Transverse colon (tissue), 4 donors: ENCODE results near the gene CPM. TPM values are rescaled to one million over a fixed set of nuclear protein-coding genes. Genes with fewer than 3 reads are reported as not detected.

Source experiments
- DNase-seq: peaks from one replicate; pipeline ENCODE4 v3.0.0-alpha.2; 2019
- H3K27ac ChIP-seq, 4 donors: fragments of 200-600 bp; sonication (generic); 2 replicates each; pipeline ENCODE4 v1.5.1; 2016 to 2018; ENCODE audit warnings: inconsistent platforms in 4 of 4
- H3K27me3 ChIP-seq: fragments of 200-600 bp; sonication (generic); 2 replicates; pipeline ENCODE4 v1.5.1; 2017; ENCODE audit warnings: inconsistent platforms
- H3K36me3 ChIP-seq, 4 donors: fragments of 200-600 bp; sonication (generic); 2 replicates each; pipeline ENCODE4 v1.5.1; 2017 to 2019; ENCODE audit warnings: inconsistent platforms in 4 of 4
- H3K4me1 ChIP-seq, 4 donors: fragments of 200-600 bp; sonication (generic); 2 replicates each; pipeline ENCODE4 v1.5.1; 2017 to 2020; ENCODE audit warnings: inconsistent platforms in 4 of 4
- H3K4me3 ChIP-seq, 4 donors: fragments of 200-600 bp; sonication (generic); 1 replicate in 1 of 4; 2 replicates in 3 of 4; pipeline versions ENCODE4 v1.5.1 to v1.6.1; 2017 to 2019; ENCODE audit warnings: inconsistent platforms in 4 of 4
- H3K9me3 ChIP-seq, 2 donors: fragments of 200-600 bp; sonication (generic); 2 replicates each; pipeline ENCODE4 v1.5.1; 2017 to 2019; ENCODE audit warnings: inconsistent platforms in 2 of 2
- CTCF ChIP-seq, 5 experiments: fragments of 200-600 bp in 3 of 5; fragments of 450-650 bp in 2 of 5; sonication (generic) in 3 of 5; IDR thresholded peaks; 1 replicate in 2 of 5; 2 replicates in 3 of 5; pipeline ENCODE4 v1.5.1; 2016 to 2017; ENCODE audit warnings: antibody characterized with exemption in 5 of 5, inconsistent platforms in 3 of 5, mild to moderate bottlenecking in 2 of 5, moderate library complexity in 1 of 5
- EP300 ChIP-seq: sonication (generic); formaldehyde crosslinking; IDR thresholded peaks from one replicate; pipeline ENCODE4 v1.6.1; 2017; ENCODE audit warnings: antibody characterized with exemption, low read depth
- POLR2A ChIP-seq: fragments of 450-650 bp; IDR thresholded peaks from one replicate; pipeline ENCODE4 v1.6.1; 2016; ENCODE audit warnings: antibody characterized with exemption, mild to moderate bottlenecking, moderate library complexity
- POLR2AphosphoS5 ChIP-seq, 3 donors: sonication (generic); formaldehyde crosslinking; IDR thresholded peaks; one replicate each; pipeline ENCODE4 v1.6.1; 2016; ENCODE audit warnings: antibody characterized with exemption in 3 of 3
- WGBS, 2 donors: methylation state at CpG; one replicate each; pipeline ENCODE4 v1.1.5; 2018; ENCODE audit warnings: low coverage in 1 of 2; 5-methylcytosine and 5-hydroxymethylcytosine counted together
- in situ Hi-C, 4 donors: fragments of 200-750 bp; cut with MboI; loops; one replicate each; pipeline versions ENCODE4 v1.15.0 to v1.15.1; 2017; ENCODE audit warnings: low sequenced_read_pairs in 3 of 4, low pct_ligation_motif_present in 1 of 4, low pct_unique_long_range_greater_than_20kb in 1 of 4
- intact Hi-C: fragments of 100-400 bp; cut with DNase I; formaldehyde crosslinking; loops from one replicate; pipeline ENCODE4 v1.15.1; 2023; ENCODE audit warnings: low total_unique reads
- total RNA-seq, 4 donors: library from RNA; depleted of rRNA; stranded (reverse); fragments of >200 nt; gene quantifications; one replicate each; pipeline ENCODE4 v1.1.0, GENCODE V29; 2016

Gene CPM
- total RNA-seq, 4 donors from 2014 or later, result 36.4 to 147 (median 107) TPM

- in situ Hi-C loops, result no loop called here
- WGBS, 2 donors, result 34 to 50% methylated on average over 7 of the region's 7 CpGs
- H3K36me3 ChIP-seq, result no peaks in the 10 kb centered on the region
- peaks cover 0 to 44% (median 20%) of the 10 kb centered on the region in 4 donors for H3K4me1 ChIP-seq
- TF ChIP-seq CTCF (IDR thresholded peaks at IDR 0.05), result no peak
- TF ChIP-seq EP300, result no peak
- no peak for TF ChIP-seq POLR2A
- no peak for TF ChIP-seq POLR2AphosphoS5 (IDR thresholded peaks at IDR 0.05)
- no peaks in the 10 kb centered on the region for H3K27me3 ChIP-seq
- peak overlapping the region in 2 of 4 donors; percentile 23 to 45 for H3K27ac ChIP-seq
- no peak overlapping the region for H3K4me3 ChIP-seq
- no peak for DNase-seq
- H3K9me3 ChIP-seq, result no peaks in the 10 kb centered on the region
- intact Hi-C loops, result no loop called here
Observed at GRCh38 chr12:68959891-68960464, 27.0 kb upstream of the CPM start.

- Histone ChIP-seq H3K27me3 (no peaks in the 10 kb centered on the region), H3K36me3 (no peaks in the 10 kb centered on the region), H3K4me3 (no peak overlapping the region), H3K4me1 (peaks cover 0 to 47% (median 20%) of the 10 kb centered on the region in 4 donors), H3K27ac (peak overlapping the region in 2 of 4 donors; percentile 23 to 45), H3K9me3 (no peaks in the 10 kb centered on the region)
- TF ChIP-seq POLR2A (no peak), POLR2AphosphoS5 (IDR thresholded peaks at IDR 0.05) (no peak), CTCF (IDR thresholded peaks at IDR 0.05) (no peak), EP300 (no peak)
- WGBS, 2 donors, result 57 to 65% methylated on average over 3 to 4 of the region's 4 CpGs
- intact Hi-C loops, result no loop called here
- DNase-seq, result no peak
- in situ Hi-C loops, result no loop called here
Observed at GRCh38 chr12:68959143-68959858, 26.3 kb upstream of the CPM start.

- Histone ChIP-seq H3K4me3 (no peak overlapping the region), H3K27me3 (no peaks in the 10 kb centered on the region), H3K9me3 (no peaks in the 10 kb centered on the region), H3K27ac (no peak overlapping the region), H3K36me3 (no peaks in the 10 kb centered on the region), H3K4me1 (peaks cover 0 to 48% (median 16%) of the 10 kb centered on the region in 4 donors)
- no peak for DNase-seq
- in situ Hi-C loops (no loop called here), intact Hi-C loops (no loop called here)
- 61 to 71% methylated on average over 1 to 3 of the region's 3 CpGs for WGBS, 2 donors
- TF ChIP-seq POLR2A (no peak), EP300 (no peak), POLR2AphosphoS5 (IDR thresholded peaks at IDR 0.05) (no peak), CTCF (IDR thresholded peaks at IDR 0.05) (no peak)
Observed at GRCh38 chr12:68958322-68958721, 25.4 kb upstream of the CPM start.

- in situ Hi-C loops (no loop called here), intact Hi-C loops (no loop called here)
Observed at GRCh38 chr12:68957273-68957672, 24.3 kb upstream of the CPM start.

More at GRCh38 chr12:68957273-68957672, 24.3 kb upstream of the CPM start:
- Histone ChIP-seq H3K27me3 (no peaks in the 10 kb centered on the region), H3K27ac (no peak overlapping the region), H3K9me3 (no peaks in the 10 kb centered on the region), H3K4me1 (peaks cover 6 to 47% (median 13%) of the 10 kb centered on the region in 4 donors), H3K36me3 (no peaks in the 10 kb centered on the region), H3K4me3 (no peak overlapping the region)
- TF ChIP-seq EP300, result no peak
- TF ChIP-seq CTCF (IDR thresholded peaks at IDR 0.05), result no peak
- no peak for TF ChIP-seq POLR2A
- no peak for TF ChIP-seq POLR2AphosphoS5 (IDR thresholded peaks at IDR 0.05)
- DNase-seq, result no peak
